ENCODE results near the gene MRPL37.

DNA sequence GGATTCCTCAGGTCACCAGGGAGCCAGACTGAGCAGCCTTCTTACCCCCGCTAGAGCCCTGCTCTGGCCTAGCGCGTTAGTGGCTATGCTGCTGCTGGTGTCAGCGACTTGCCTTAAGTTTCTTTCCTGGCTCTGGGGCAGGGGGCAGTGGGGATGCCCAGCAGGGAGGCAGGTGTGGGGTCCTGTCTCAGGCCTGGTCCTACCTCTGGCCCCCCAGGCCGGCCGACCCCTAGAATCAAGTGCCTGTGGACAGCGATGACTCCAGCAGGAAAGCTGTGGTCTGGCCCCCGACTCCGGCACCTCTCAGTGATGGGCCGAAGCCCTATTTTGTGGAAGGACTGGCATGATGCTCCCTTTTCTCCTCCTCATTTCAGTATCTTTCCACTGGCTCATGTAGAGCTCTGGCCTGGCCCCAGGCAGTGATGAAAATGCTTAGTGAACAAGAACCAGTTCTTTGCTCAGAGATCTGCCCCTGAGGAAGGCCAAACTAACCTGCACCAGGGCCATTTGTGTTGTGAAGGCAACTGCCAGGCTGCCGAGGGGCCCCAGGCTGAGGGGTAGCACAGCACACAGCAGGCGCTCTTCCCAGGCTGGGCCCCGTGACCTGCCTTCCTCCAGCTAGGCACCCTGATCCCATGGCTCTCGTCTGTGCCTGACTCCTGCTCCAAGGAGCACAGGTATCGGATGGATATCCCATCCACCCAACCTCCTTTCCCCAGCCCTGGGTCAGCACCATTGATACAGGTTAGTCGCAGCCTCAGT is 23.7 kb downstream of the MRPL37 start:
- TF ChIP-seq, protein P1, sequence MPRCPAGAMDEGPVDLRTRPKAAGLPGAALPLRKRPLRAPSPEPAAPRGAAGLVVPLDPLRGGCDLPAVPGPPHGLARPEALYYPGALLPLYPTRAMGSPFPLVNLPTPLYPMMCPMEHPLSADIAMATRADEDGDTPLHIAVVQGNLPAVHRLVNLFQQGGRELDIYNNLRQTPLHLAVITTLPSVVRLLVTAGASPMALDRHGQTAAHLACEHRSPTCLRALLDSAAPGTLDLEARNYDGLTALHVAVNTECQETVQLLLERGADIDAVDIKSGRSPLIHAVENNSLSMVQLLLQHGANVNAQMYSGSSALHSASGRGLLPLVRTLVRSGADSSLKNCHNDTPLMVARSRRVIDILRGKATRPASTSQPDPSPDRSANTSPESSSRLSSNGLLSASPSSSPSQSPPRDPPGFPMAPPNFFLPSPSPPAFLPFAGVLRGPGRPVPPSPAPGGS (IDR thresholded peaks at IDR 0.05) = no peak
- TF ChIP-seq, protein P2, sequence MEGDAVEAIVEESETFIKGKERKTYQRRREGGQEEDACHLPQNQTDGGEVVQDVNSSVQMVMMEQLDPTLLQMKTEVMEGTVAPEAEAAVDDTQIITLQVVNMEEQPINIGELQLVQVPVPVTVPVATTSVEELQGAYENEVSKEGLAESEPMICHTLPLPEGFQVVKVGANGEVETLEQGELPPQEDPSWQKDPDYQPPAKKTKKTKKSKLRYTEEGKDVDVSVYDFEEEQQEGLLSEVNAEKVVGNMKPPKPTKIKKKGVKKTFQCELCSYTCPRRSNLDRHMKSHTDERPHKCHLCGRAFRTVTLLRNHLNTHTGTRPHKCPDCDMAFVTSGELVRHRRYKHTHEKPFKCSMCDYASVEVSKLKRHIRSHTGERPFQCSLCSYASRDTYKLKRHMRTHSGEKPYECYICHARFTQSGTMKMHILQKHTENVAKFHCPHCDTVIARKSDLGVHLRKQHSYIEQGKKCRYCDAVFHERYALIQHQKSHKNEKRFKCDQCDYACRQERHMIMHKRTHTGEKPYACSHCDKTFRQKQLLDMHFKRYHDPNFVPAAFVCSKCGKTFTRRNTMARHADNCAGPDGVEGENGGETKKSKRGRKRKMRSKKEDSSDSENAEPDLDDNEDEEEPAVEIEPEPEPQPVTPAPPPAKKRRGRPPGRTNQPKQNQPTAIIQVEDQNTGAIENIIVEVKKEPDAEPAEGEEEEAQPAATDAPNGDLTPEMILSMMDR (IDR thresholded peaks at IDR 0.05) = no peak
- TF ChIP-seq ESRRA (IDR thresholded peaks at IDR 0.05; ENCODE audit: borderline replicate concordance, low read length) = no peak
